Body of pancreas (tissue), 4 donors: ENCODE measurements around the gene EPG5. TPM values are rescaled to one million over a fixed set of nuclear protein-coding genes. Genes with fewer than 3 reads are reported as not detected.
A peak's percentile ranks its signal among the peaks of the same experiment; 100 is the strongest.
"Not testable (repeated sequence)": the region's sequence is repeated elsewhere in the genome, so short reads cannot be mapped to it uniquely, and the experiment has no call there.

Experiments
- ATAC-seq: fragments of 150-250 bp; one replicate; pipeline ENCODE4 v1.9.1; 2016
- DNase-seq, 4 donors: peaks; one replicate each; pipeline ENCODE4 v3.0.0-alpha.2; 2019
- H3K27ac ChIP-seq, 4 donors: fragments of 200-600 bp; sonication (generic); 1 replicate in 3 of 4; 2 replicates in 1 of 4; pipeline versions ENCODE4 v1.5.1 to v1.6.1; 2016 to 2019; ENCODE audit warnings: mild to moderate bottlenecking in 1 of 4, mixed read lengths in 1 of 4, moderate library complexity in 1 of 4
- H3K27me3 ChIP-seq, 2 donors: fragments of 200-600 bp; sonication (generic); one replicate each; pipeline ENCODE4 v1.6.0; 2016; ENCODE audit warnings: mild to moderate bottlenecking in 1 of 2
- H3K36me3 ChIP-seq, 2 donors: fragments of 200-600 bp; sonication (generic); replicated peaks in 1 of 2; 2 replicates each; pipeline ENCODE4 v1.5.1; 2016; ENCODE audit warnings: low read depth in 2 of 2; ENCODE audit not compliant: insufficient read depth in 1 of 2
- H3K4me1 ChIP-seq: fragments of 200-600 bp; sonication (generic); one replicate; pipeline ENCODE4 v1.6.0; 2016
- H3K4me3 ChIP-seq, 2 donors: fragments of 200-600 bp; sonication (generic); 1 replicate in 1 of 2; 2 replicates in 1 of 2; pipeline ENCODE4 v1.5.1; 2016 to 2019
- H3K9me3 ChIP-seq, 3 donors: fragments of 200-600 bp; sonication (generic); 1 replicate in 2 of 3; 2 replicates in 1 of 3; pipeline ENCODE4 v1.5.1; 2016
- CTCF ChIP-seq, 7 experiments: fragments of 450-650 bp in 4 of 7; fragments of 200-600 bp in 3 of 7; sonication (generic) in 3 of 7; IDR thresholded peaks; one replicate each; pipeline ENCODE4 v1.5.1; 2016 to 2019; ENCODE audit warnings: antibody characterized with exemption in 7 of 7
- POLR2A ChIP-seq, 3 donors: fragments of 450-650 bp; IDR thresholded peaks; one replicate each; pipeline ENCODE4 v1.6.1; 2016; ENCODE audit warnings: antibody characterized with exemption in 3 of 3, mild to moderate bottlenecking in 2 of 3
- WGBS, 2 donors: methylation state at CpG; one replicate each; pipeline ENCODE4 v1.1.5; 2017; 5-methylcytosine and 5-hydroxymethylcytosine counted together
- intact Hi-C: fragments of 100-400 bp; cut with DNase I; formaldehyde crosslinking; loops from one replicate; pipeline ENCODE4 v1.15.1; 2023
- total RNA-seq, 2 donors: library from RNA; depleted of rRNA; stranded (reverse); fragments of >200 nt; gene quantifications; one replicate each; pipeline ENCODE4 v1.1.0, GENCODE V29; 2016

The EPG5 gene
- total RNA-seq, 2 donors from 2014 or later = 13.2 to 14.5 TPM

- WGBS, 2 donors = 80 to 90% methylated on average over 7 of the region's 7 CpGs
- no peak for TF ChIP-seq POLR2A (IDR thresholded peaks at IDR 0.05)
- TF ChIP-seq CTCF (IDR thresholded peaks at IDR 0.05) = no peak
- intact Hi-C loops = no loop called here
These were observed 136.2 kb downstream of the EPG5 start for GRCh38 chr18:45830917-45831316.

GRCh38 chr18:45829855-45830254, 137.3 kb downstream of the EPG5 start:
- no peak for ATAC-seq

More at GRCh38 chr18:45830917-45831316, 136.2 kb downstream of the EPG5 start:
- Histone ChIP-seq H3K27ac (no peak overlapping the region), H3K27me3 (no peaks in the 10 kb centered on the region), H3K36me3 (no peaks in the 10 kb centered on the region), H3K4me1 (peaks cover 14% of the 10 kb centered on the region), H3K4me3 (no peak overlapping the region), H3K9me3 (no peaks in the 10 kb centered on the region)
- ATAC-seq (no peak), DNase-seq (no peak)

GRCh38 chr18:45828917-45829811, 138.0 kb downstream of the EPG5 start:
- WGBS, 2 donors = 18% methylated on average over 9 of the region's 9 CpGs
- intact Hi-C loops = no loop called here
- H3K27ac ChIP-seq = peak overlapping the region in 1 of 4 donors; percentile 20
- peaks cover 14% of the 10 kb centered on the region for H3K4me1 ChIP-seq
- H3K27me3 ChIP-seq = no peaks in the 10 kb centered on the region
- DNase-seq (no peak), ATAC-seq (peak; percentile 33)
- no peaks in the 10 kb centered on the region for H3K9me3 ChIP-seq
- H3K4me3 ChIP-seq = no peak overlapping the region
- no peaks in the 10 kb centered on the region for H3K36me3 ChIP-seq
- TF ChIP-seq POLR2A (IDR thresholded peaks at IDR 0.05) (no peak), CTCF (IDR thresholded peaks at IDR 0.05) (no peak)

More at GRCh38 chr18:45829855-45830254, 137.3 kb downstream of the EPG5 start:
- Histone ChIP-seq H3K36me3 (no peaks in the 10 kb centered on the region), H3K4me3 (no peak overlapping the region), H3K4me1 (peaks cover 14% of the 10 kb centered on the region), H3K27ac (peak overlapping the region in 1 of 4 donors; percentile 20), H3K9me3 (no peaks in the 10 kb centered on the region), H3K27me3 (no peaks in the 10 kb centered on the region)
- TF ChIP-seq POLR2A (IDR thresholded peaks at IDR 0.05) (no peak), CTCF (IDR thresholded peaks at IDR 0.05) (no peak)
- intact Hi-C loops = no loop called here
- DNase-seq = no peak
- 60 to 75% methylated on average over 9 of the region's 9 CpGs for WGBS, 2 donors

DNA sequence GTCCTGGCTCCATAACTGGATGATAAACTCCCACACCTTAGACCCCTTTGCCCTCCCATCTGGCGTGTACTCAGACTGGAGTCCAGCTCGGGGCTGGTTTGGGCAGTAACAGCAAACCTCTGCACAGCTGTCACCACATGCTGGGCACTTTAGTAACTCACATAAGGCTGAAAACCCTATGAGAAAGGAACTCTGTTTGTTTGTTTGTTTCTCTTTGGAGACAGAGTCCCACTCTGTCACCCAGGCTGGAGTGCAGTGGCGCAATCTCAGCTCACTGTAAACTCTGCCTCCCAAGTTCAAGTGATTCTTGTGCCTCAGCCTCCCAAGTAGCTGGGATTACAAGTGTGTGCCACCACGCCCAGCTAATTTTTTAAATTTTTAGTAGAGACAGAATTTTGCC, 140.4 kb downstream of the EPG5 start:
- ATAC-seq, DNase-seq, intact Hi-C loops, H3K27ac ChIP-seq, H3K36me3 ChIP-seq, H3K27me3 ChIP-seq, H3K9me3 ChIP-seq, H3K4me3 ChIP-seq: not testable (repeated sequence)
- WGBS, 2 donors = 78 to 91% methylated on average over 4 of the region's 4 CpGs
- peaks cover 14% of the 10 kb centered on the region for H3K4me1 ChIP-seq

GRCh38 chr18:45826084-45826483, 141.0 kb downstream of the EPG5 start:
- WGBS, 2 donors = 80 to 90% methylated on average over 4 of the region's 4 CpGs
- ATAC-seq (no peak), DNase-seq (no peak)
- Histone ChIP-seq H3K27ac (no peak overlapping the region), H3K4me3 (no peak overlapping the region), H3K9me3 (no peaks in the 10 kb centered on the region), H3K36me3 (no peaks in the 10 kb centered on the region), H3K4me1 (peaks cover 14% of the 10 kb centered on the region), H3K27me3 (no peaks in the 10 kb centered on the region)
- intact Hi-C loops = no loop called here
- TF ChIP-seq CTCF (IDR thresholded peaks at IDR 0.05) (no peak), POLR2A (IDR thresholded peaks at IDR 0.05) (no peak)
